Muscle of arm (tissue), 12 donors: ENCODE measurements around the gene CGN. TPM values are rescaled to one million over a fixed set of nuclear protein-coding genes. Genes with fewer than 3 reads are reported as not detected.

Experiments
- polyA plus RNA-seq, 12 donors: library from polyadenylated mRNA; unstranded; fragments of 120-200 nt; gene quantifications; one replicate each; pipeline ENCODE4 v1.2.1, GENCODE V29; 2013; ENCODE audit not compliant: insufficient read length in 12 of 12

CGN gene
- polyA plus RNA-seq, 12 donors: 0.71 to 14.9 (median 0.94) TPM; not detected in 1

Other genes starting within 250 kb of the CGN start
- 10 to 100 TPM in 10 of 12 donors, 1 to 10 TPM in 1, not detected in 1; 9.9 to 27.0 (median 12.3) TPM for gene ZNF687, start 229.1 kb upstream of the CGN start, polyA plus RNA-seq
- 10 to 100 TPM in 11 of 12 donors, not detected in 1; 40.5 to 65.1 (median 50.5) TPM for gene PI4KB, start 184.0 kb upstream of the CGN start, polyA plus RNA-seq
- gene RFX5, start 164.1 kb upstream of the CGN start, polyA plus RNA-seq: 10 to 100 TPM in 11 of 12 donors, not detected in 1; 19.0 to 33.3 (median 23.9) TPM
- 10 to 100 TPM in 11 of 12 donors, not detected in 1; 22.5 to 42.9 (median 28.8) TPM for gene SELENBP1, start 138.7 kb upstream of the CGN start, polyA plus RNA-seq
- 100 to 1,000 TPM in 10 of 12 donors, 10 to 100 TPM in 1, not detected in 1; 94.7 to 173 (median 159) TPM for gene PSMB4, start 111.8 kb upstream of the CGN start, polyA plus RNA-seq
- 100 to 1,000 TPM in 1 of 12 donors, 10 to 100 TPM in 10, not detected in 1; 49.0 to 118 (median 64.5) TPM for gene POGZ, start 51.9 kb upstream of the CGN start, polyA plus RNA-seq
- gene TUFT1, start 28.9 kb downstream of the CGN start, polyA plus RNA-seq: 10 to 100 TPM in 4 of 12 donors, 1 to 10 TPM in 7, not detected in 1; 7.1 to 22.2 (median 9.0) TPM
- gene SNX27, start 100.7 kb downstream of the CGN start, polyA plus RNA-seq: 10 to 100 TPM in 11 of 12 donors, not detected in 1; 19.3 to 28.0 (median 20.7) TPM
- 10 to 100 TPM in 1 of 12 donors, 1 to 10 TPM in 1, under 1 TPM in 9, not detected in 1; 0.24 to 22.4 (median 0.75) TPM for gene CELF3, start 205.4 kb downstream of the CGN start, polyA plus RNA-seq
- gene RIIAD1, start 210.1 kb downstream of the CGN start, polyA plus RNA-seq: 1 to 10 TPM in 9 of 12 donors, under 1 TPM in 1, not detected in 2; 0.95 to 2.1 (median 1.3) TPM